ENCODE results near the gene TMC5. TPM values are rescaled to one million over a fixed set of nuclear protein-coding genes. Genes with fewer than 3 reads are reported as not detected.

Gene TMC5
- total RNA-seq, 1 experiment from 2014 or later, result 3.5 TPM

- BruUV-seq (replicated peaks), result no TSS peak
- H3K27me3 ChIP-seq (replicated peaks; ENCODE audit: insufficient read depth, low read depth, low read length, poor library complexity), result no peaks in the 10 kb centered on the region
- intact Hi-C loops (cut with micrococcal nuclease; ENCODE audit: unreplicated experiment), result no loop called here
- H3K4me3 ChIP-seq (ENCODE audit: low read depth, low read length, poor library complexity, severe bottlenecking), result no peak overlapping the region
- ChIA-PET POLR2A (ENCODE audit: low non-redundant PET) (no interaction called here), CTCF (no interaction called here)
- no peak for DNase-seq (ENCODE audit: low spot score)
- TF ChIP-seq CTCF (conservative IDR thresholded peaks at IDR 0.05; ENCODE audit: low read depth, low read length) (no peak), EZH2 (IDR thresholded peaks at IDR 0.05; ENCODE audit: borderline replicate concordance, low read depth, low read length, poor library complexity, severe bottlenecking) (no peak)
- H3K27ac ChIP-seq (ENCODE audit: low read depth, low read length, poor library complexity, severe bottlenecking), result no peak overlapping the region
- H3K36me3 ChIP-seq (ENCODE audit: insufficient read depth, low read length, poor library complexity, severe bottlenecking), result no peaks in the 10 kb centered on the region
- H3K4me1 ChIP-seq (ENCODE audit: insufficient read depth, low read length, poor library complexity, severe bottlenecking), result no peaks in the 10 kb centered on the region
- no peaks in the 10 kb centered on the region for H3K9me3 ChIP-seq (ENCODE audit: low read depth, low read length, poor library complexity, severe bottlenecking)
These were observed 64.6 kb downstream of the TMC5 start for GRCh38 chr16:19482291-19482690.

- Histone ChIP-seq H3K9me3 (ENCODE audit: low read depth, low read length, poor library complexity, severe bottlenecking) (no peaks in the 10 kb centered on the region), H3K27ac (ENCODE audit: low read depth, low read length, poor library complexity, severe bottlenecking) (no peak overlapping the region), H3K36me3 (ENCODE audit: insufficient read depth, low read length, poor library complexity, severe bottlenecking) (no peaks in the 10 kb centered on the region), H3K4me3 (ENCODE audit: low read depth, low read length, poor library complexity, severe bottlenecking) (no peak overlapping the region), H3K27me3 (replicated peaks; ENCODE audit: insufficient read depth, low read depth, low read length, poor library complexity) (no peaks in the 10 kb centered on the region), H3K4me1 (ENCODE audit: insufficient read depth, low read length, poor library complexity, severe bottlenecking) (no peaks in the 10 kb centered on the region)
- ChIA-PET CTCF (no interaction called here), POLR2A (ENCODE audit: low non-redundant PET) (no interaction called here)
- BruUV-seq (replicated peaks), result no TSS peak
- TF ChIP-seq EZH2 (IDR thresholded peaks at IDR 0.05; ENCODE audit: borderline replicate concordance, low read depth, low read length, poor library complexity, severe bottlenecking) (no peak), CTCF (conservative IDR thresholded peaks at IDR 0.05; ENCODE audit: low read depth, low read length) (no peak)
- intact Hi-C loops (cut with micrococcal nuclease; ENCODE audit: unreplicated experiment), result no loop called here
- no peak for DNase-seq (ENCODE audit: low spot score)
These were observed 66.4 kb downstream of the TMC5 start for GRCh38 chr16:19484096-19484495.

GRCh38 chr16:19485611-19486010 is 67.9 kb downstream of the TMC5 start:
- ChIA-PET POLR2A (ENCODE audit: low non-redundant PET) (no interaction called here), CTCF (no interaction called here)
- no peaks in the 10 kb centered on the region for H3K36me3 ChIP-seq (ENCODE audit: insufficient read depth, low read length, poor library complexity, severe bottlenecking)
- TF ChIP-seq CTCF (conservative IDR thresholded peaks at IDR 0.05; ENCODE audit: low read depth, low read length) (no peak), EZH2 (IDR thresholded peaks at IDR 0.05; ENCODE audit: borderline replicate concordance, low read depth, low read length, poor library complexity, severe bottlenecking) (no peak)
- H3K9me3 ChIP-seq (ENCODE audit: low read depth, low read length, poor library complexity, severe bottlenecking), result no peaks in the 10 kb centered on the region
- no peak overlapping the region for H3K4me3 ChIP-seq (ENCODE audit: low read depth, low read length, poor library complexity, severe bottlenecking)
- no peaks in the 10 kb centered on the region for H3K27me3 ChIP-seq (replicated peaks; ENCODE audit: insufficient read depth, low read depth, low read length, poor library complexity)
- H3K27ac ChIP-seq (ENCODE audit: low read depth, low read length, poor library complexity, severe bottlenecking), result no peak overlapping the region
- no peak for DNase-seq (ENCODE audit: low spot score)
- no TSS peak for BruUV-seq (replicated peaks)
- intact Hi-C loops (cut with micrococcal nuclease; ENCODE audit: unreplicated experiment), result no loop called here
- no peaks in the 10 kb centered on the region for H3K4me1 ChIP-seq (ENCODE audit: insufficient read depth, low read length, poor library complexity, severe bottlenecking)

Data from A673 (cell line).